Endodermal cell (in vitro differentiated cells): ENCODE data around the gene CACFD1. TPM values are rescaled to one million over a fixed set of nuclear protein-coding genes. Genes with fewer than 3 reads are reported as not detected.
"Not testable (repeated sequence)": the region's sequence is repeated elsewhere in the genome, so short reads cannot be mapped to it uniquely, and the experiment has no call there.

Source experiments
- DNase-seq: peaks from one replicate; pipeline ENCODE4 v3.0.0-alpha.2; 2017
- H3K27ac ChIP-seq: 2 replicates; pipeline ENCODE4 v1.5.1; 2013; ENCODE audit warnings: mild to moderate bottlenecking, low read depth, low read length, moderate library complexity
- H3K27me3 ChIP-seq: 2 replicates; pipeline ENCODE4 v1.6.1; 2013; ENCODE audit warnings: mild to moderate bottlenecking, low read length, moderate library complexity; ENCODE audit not compliant: insufficient read depth, control insufficient read depth, poor library complexity, severe bottlenecking
- H3K36me3 ChIP-seq: 2 replicates; pipeline ENCODE4 v1.7.0; 2013; ENCODE audit warnings: mild to moderate bottlenecking, low read length, moderate library complexity; ENCODE audit not compliant: control insufficient read depth, insufficient read depth
- H3K4me1 ChIP-seq: one replicate; pipeline ENCODE4 v1.7.0; 2013; ENCODE audit warnings: low read length; ENCODE audit not compliant: control insufficient read depth, insufficient read depth
- H3K4me3 ChIP-seq: 2 replicates; pipeline ENCODE4 v1.5.1; 2013; ENCODE audit warnings: mild to moderate bottlenecking, low read length, moderate library complexity
- H3K9ac ChIP-seq: 2 replicates; pipeline ENCODE4 v1.6.1; 2013; ENCODE audit warnings: mild to moderate bottlenecking, low read length, moderate library complexity; ENCODE audit not compliant: poor library complexity, severe bottlenecking; ENCODE audit errors: extremely low read depth
- H3K9me3 ChIP-seq: 2 replicates; pipeline ENCODE4 v1.6.1; 2013; ENCODE audit warnings: mild to moderate bottlenecking, low read length, moderate library complexity; ENCODE audit not compliant: control insufficient read depth
- H3K27ac Mint-ChIP-seq: 2 replicates; pipeline ENCODE4 v1.8.0; 2020; ENCODE audit warnings: mixed read lengths
- H3K27me3 Mint-ChIP-seq: 2 replicates; pipeline ENCODE4 v1.8.0; 2021; ENCODE audit warnings: mild to moderate bottlenecking, mixed read lengths; ENCODE audit not compliant: insufficient read depth
- H3K36me3 Mint-ChIP-seq: 2 replicates; pipeline ENCODE4 v1.8.0; 2020; ENCODE audit warnings: low read depth, mixed read lengths
- H3K4me1 Mint-ChIP-seq: 2 replicates; pipeline ENCODE4 v1.8.0; 2020; ENCODE audit warnings: mixed read lengths
- H3K4me3 Mint-ChIP-seq: 2 replicates; pipeline ENCODE4 v1.8.0; 2020; ENCODE audit warnings: mild to moderate bottlenecking, moderate library complexity, mixed read lengths
- H3K9me3 Mint-ChIP-seq: 2 replicates; pipeline ENCODE4 v1.8.0; 2020; ENCODE audit warnings: mild to moderate bottlenecking, mixed read lengths
- CTCF ChIP-seq: fragments of 200-600 bp; sonication (generic); conservative IDR thresholded peaks from 2 replicates; pipeline ENCODE4 v1.5.0; 2021; ENCODE audit warnings: antibody characterized with exemption, mild to moderate bottlenecking
- WGBS, 2 experiments: methylation state at CpG; one replicate each; pipeline versions ENCODE4 v1.1.5 to v1.1.7; 2013; ENCODE audit warnings: missing lambda C conversion rate in 2 of 2, mixed read lengths in 1 of 2; ENCODE audit not compliant: insufficient coverage in 1 of 2, insufficient read length in 1 of 2; 5-methylcytosine and 5-hydroxymethylcytosine counted together
- total RNA-seq, 2 donors: library from RNA; stranded (reverse); fragmentation: NEBNext Ultra II Directional in 1 of 2; extraction: Animal tissue kit (Norgen Biotek cat#: 25700) in 1 of 2; gene quantifications; 2 replicates in 1 of 2; 3 replicates in 1 of 2; pipeline ENCODE4 v1.2.1, GENCODE V29; 2021

Gene CACFD1
- total RNA-seq, 2 donors from 2014 or later, result 30.6 to 35.0 TPM

- WGBS, 2 experiments, result 93 to 94% methylated on average over 2 to 5 of the region's 5 CpGs
- not testable (repeated sequence) for H3K27me3 Mint-ChIP-seq
Measured at GRCh38 chr9:133451865-133452264, 7.9 kb upstream of the CACFD1 start.

GRCh38 chr9:133452562-133452961 lies 7.2 kb upstream of the CACFD1 start:
- DNase-seq, result no peak
- 88 to 94% methylated on average over 7 of the region's 7 CpGs for WGBS, 2 experiments
- no peaks in the 10 kb centered on the region for H3K4me1 Mint-ChIP-seq
- no peak for TF ChIP-seq CTCF
- Histone ChIP-seq H3K36me3 (no peaks in the 10 kb centered on the region), H3K9ac (no peak overlapping the region), H3K27ac (no peak overlapping the region), H3K9me3 (no peaks in the 10 kb centered on the region), H3K4me1 (no peaks in the 10 kb centered on the region), H3K4me3 (no peak overlapping the region), H3K27me3 (no peaks in the 10 kb centered on the region)
- H3K9me3 Mint-ChIP-seq, result no peaks in the 10 kb centered on the region
- no peaks in the 10 kb centered on the region for H3K36me3 Mint-ChIP-seq
- H3K4me3 Mint-ChIP-seq, result no peak overlapping the region
- H3K27me3 Mint-ChIP-seq, result no peaks in the 10 kb centered on the region
- H3K27ac Mint-ChIP-seq, result no peak overlapping the region

More at GRCh38 chr9:133451865-133452264, 7.9 kb upstream of the CACFD1 start:
- not testable (repeated sequence) for H3K4me3 Mint-ChIP-seq, H3K36me3 ChIP-seq, H3K27me3 ChIP-seq, H3K27ac Mint-ChIP-seq, H3K9me3 ChIP-seq, H3K4me3 ChIP-seq, H3K9ac ChIP-seq, H3K36me3 Mint-ChIP-seq, H3K27ac ChIP-seq, DNase-seq, H3K4me1 ChIP-seq, H3K9me3 Mint-ChIP-seq, H3K4me1 Mint-ChIP-seq
- peak; percentile 16 for TF ChIP-seq CTCF

- Histone ChIP-seq H3K4me1 (no peaks in the 10 kb centered on the region), H3K9ac (no peak overlapping the region), H3K27ac (no peak overlapping the region), H3K4me3 (no peak overlapping the region), H3K9me3 (no peaks in the 10 kb centered on the region), H3K36me3 (no peaks in the 10 kb centered on the region), H3K27me3 (no peaks in the 10 kb centered on the region)
- WGBS, 2 experiments, result 93 to 95% methylated on average over 8 to 10 of the region's 11 CpGs
- Mint-ChIP-seq H3K9me3 (no peaks in the 10 kb centered on the region), H3K27me3 (peaks cover 2% of the 10 kb centered on the region), H3K4me3 (no peak overlapping the region), H3K36me3 (no peaks in the 10 kb centered on the region), H3K27ac (no peak overlapping the region), H3K4me1 (no peaks in the 10 kb centered on the region)
- DNase-seq, result no peak
- no peak for TF ChIP-seq CTCF
Measured at GRCh38 chr9:133453651-133454050, 6.1 kb upstream of the CACFD1 start.
